ENCODE results near the gene KL.

Gene KL

GRCh38 chr13:33087790-33088189 lies 71.6 kb downstream of the KL start:
- Histone ChIP-seq H3K9me3 (ENCODE audit: control extremely low read depth in 1 of 5, control insufficient read depth in 4 of 5, insufficient read depth in 2 of 5, low read depth in 1 of 5, low read length in 4 of 5) (peaks cover 0 to 2% (median 0%) of the 10 kb centered on the region in 5 experiments), H3K27ac (ENCODE audit: insufficient read depth in 1 of 2, low read depth in 1 of 2, low read length in 2 of 2, poor library complexity in 1 of 2, severe bottlenecking in 2 of 2) (no peak overlapping the region), H3K4me1 (ENCODE audit: control extremely low read depth in 1 of 4, control insufficient read depth in 4 of 4, insufficient read depth in 4 of 4, low read length in 3 of 4) (no peaks in the 10 kb centered on the region), H3K4me3 (ENCODE audit: control insufficient read depth in 1 of 7, extremely low read depth in 1 of 7, insufficient read depth in 4 of 7, low read depth in 2 of 7, low read length in 6 of 7) (no peak overlapping the region), H3K27me3 (replicated peaks in 2 of 5; ENCODE audit: control insufficient read depth in 4 of 5, insufficient read depth in 5 of 5, low read length in 4 of 5) (peaks cover 0 to 2% (median 0%) of the 10 kb centered on the region in 5 experiments), H3K36me3 (ENCODE audit: control insufficient read depth in 4 of 4, insufficient read depth in 4 of 4, low read length in 3 of 4) (no peaks in the 10 kb centered on the region)
- ChIA-PET POLR2A (interaction anchor here (0.6 kb wide), 1 partner anchor 1294 kb away, joined by 3 read pairs; no protein-coding TSS in a partner anchor), CTCF (no interaction called here)
- no peak for DNase-seq
- WGBS (ENCODE audit: insufficient coverage), result no CpG with 5 or more reads among the region's 3 CpGs

- peaks cover 0 to 2% (median 0%) of the 10 kb centered on the region in 5 experiments for H3K9me3 ChIP-seq (ENCODE audit: control extremely low read depth in 1 of 5, control insufficient read depth in 4 of 5, insufficient read depth in 2 of 5, low read depth in 1 of 5, low read length in 4 of 5)
- CTCF ChIA-PET, result no interaction called here
- no peaks in the 10 kb centered on the region for H3K4me1 ChIP-seq (ENCODE audit: control extremely low read depth in 1 of 4, control insufficient read depth in 4 of 4, insufficient read depth in 4 of 4, low read length in 3 of 4)
- no peak overlapping the region for H3K4me3 ChIP-seq (ENCODE audit: control insufficient read depth in 1 of 7, extremely low read depth in 1 of 7, insufficient read depth in 4 of 7, low read depth in 2 of 7, low read length in 6 of 7)
- no peak overlapping the region for H3K27ac ChIP-seq (ENCODE audit: insufficient read depth in 1 of 2, low read depth in 1 of 2, low read length in 2 of 2, poor library complexity in 1 of 2, severe bottlenecking in 2 of 2)
- H3K27me3 ChIP-seq (replicated peaks in 2 of 5; ENCODE audit: control insufficient read depth in 4 of 5, insufficient read depth in 5 of 5, low read length in 4 of 5), result peaks cover 0 to 2% (median 0%) of the 10 kb centered on the region in 5 experiments
- DNase-seq, result no peak
- 100% methylated on average over 3 of the region's 3 CpGs for WGBS (ENCODE audit: insufficient coverage)
- no peaks in the 10 kb centered on the region for H3K36me3 ChIP-seq (ENCODE audit: control insufficient read depth in 4 of 4, insufficient read depth in 4 of 4, low read length in 3 of 4)
- POLR2A ChIA-PET, result no interaction called here
Observed at GRCh38 chr13:33089311-33089710, 73.1 kb downstream of the KL start.

GRCh38 chr13:33090755-33091414 lies 74.7 kb downstream of the KL start:
- ChIA-PET CTCF (no interaction called here), POLR2A (no interaction called here)
- peaks cover 0 to 2% (median 0%) of the 10 kb centered on the region in 5 experiments for H3K27me3 ChIP-seq (replicated peaks in 2 of 5; ENCODE audit: control insufficient read depth in 4 of 5, insufficient read depth in 5 of 5, low read length in 4 of 5)
- no peaks in the 10 kb centered on the region for H3K4me1 ChIP-seq (ENCODE audit: control extremely low read depth in 1 of 4, control insufficient read depth in 4 of 4, insufficient read depth in 4 of 4, low read length in 3 of 4)
- H3K27ac ChIP-seq (ENCODE audit: insufficient read depth in 1 of 2, low read depth in 1 of 2, low read length in 2 of 2, poor library complexity in 1 of 2, severe bottlenecking in 2 of 2), result no peak overlapping the region
- WGBS (ENCODE audit: insufficient coverage), result 100% methylated on average over 1 of the region's 4 CpGs
- no peak for DNase-seq
- no peak overlapping the region for H3K4me3 ChIP-seq (ENCODE audit: control insufficient read depth in 1 of 7, extremely low read depth in 1 of 7, insufficient read depth in 4 of 7, low read depth in 2 of 7, low read length in 6 of 7)
- H3K9me3 ChIP-seq (ENCODE audit: control extremely low read depth in 1 of 5, control insufficient read depth in 4 of 5, insufficient read depth in 2 of 5, low read depth in 1 of 5, low read length in 4 of 5), result peaks cover 0 to 2% (median 0%) of the 10 kb centered on the region in 5 experiments
- H3K36me3 ChIP-seq (ENCODE audit: control insufficient read depth in 4 of 4, insufficient read depth in 4 of 4, low read length in 3 of 4), result no peaks in the 10 kb centered on the region

- ChIA-PET CTCF (no interaction called here), POLR2A (no interaction called here)
- Histone ChIP-seq H3K9me3 (ENCODE audit: control extremely low read depth in 1 of 5, control insufficient read depth in 4 of 5, insufficient read depth in 2 of 5, low read depth in 1 of 5, low read length in 4 of 5) (peaks cover 0 to 2% (median 0%) of the 10 kb centered on the region in 5 experiments), H3K4me1 (ENCODE audit: control extremely low read depth in 1 of 4, control insufficient read depth in 4 of 4, insufficient read depth in 4 of 4, low read length in 3 of 4) (no peaks in the 10 kb centered on the region), H3K36me3 (ENCODE audit: control insufficient read depth in 4 of 4, insufficient read depth in 4 of 4, low read length in 3 of 4) (no peaks in the 10 kb centered on the region), H3K27ac (ENCODE audit: insufficient read depth in 1 of 2, low read depth in 1 of 2, low read length in 2 of 2, poor library complexity in 1 of 2, severe bottlenecking in 2 of 2) (no peak overlapping the region), H3K4me3 (ENCODE audit: control insufficient read depth in 1 of 7, extremely low read depth in 1 of 7, insufficient read depth in 4 of 7, low read depth in 2 of 7, low read length in 6 of 7) (no peak overlapping the region), H3K27me3 (replicated peaks in 2 of 5; ENCODE audit: control insufficient read depth in 4 of 5, insufficient read depth in 5 of 5, low read length in 4 of 5) (peaks cover 0 to 2% (median 0%) of the 10 kb centered on the region in 5 experiments)
- WGBS (ENCODE audit: insufficient coverage), result 100% methylated on average over 3 of the region's 5 CpGs
- DNase-seq, result no peak
Observed at GRCh38 chr13:33091415-33091774, 75.2 kb downstream of the KL start.

- POLR2A ChIA-PET, result no interaction called here
- no peak overlapping the region for H3K4me3 ChIP-seq (ENCODE audit: control insufficient read depth in 1 of 7, extremely low read depth in 1 of 7, insufficient read depth in 4 of 7, low read depth in 2 of 7, low read length in 6 of 7)
Observed at GRCh38 chr13:33092073-33092987, 76.1 kb downstream of the KL start.

GRCh38 chr13:33096886-33097605 lies 80.8 kb downstream of the KL start:
- no peaks in the 10 kb centered on the region for H3K27me3 ChIP-seq (replicated peaks in 2 of 5; ENCODE audit: control insufficient read depth in 4 of 5, insufficient read depth in 5 of 5, low read length in 4 of 5)
- H3K9me3 ChIP-seq (ENCODE audit: control extremely low read depth in 1 of 5, control insufficient read depth in 4 of 5, insufficient read depth in 2 of 5, low read depth in 1 of 5, low read length in 4 of 5), result peaks cover 1 to 16% (median 4%) of the 10 kb centered on the region in 5 experiments
- POLR2A ChIA-PET, result no interaction called here
- H3K27ac ChIP-seq (ENCODE audit: insufficient read depth in 1 of 2, low read depth in 1 of 2, low read length in 2 of 2, poor library complexity in 1 of 2, severe bottlenecking in 2 of 2), result no peak overlapping the region
- no peak overlapping the region for H3K4me3 ChIP-seq (ENCODE audit: control insufficient read depth in 1 of 7, extremely low read depth in 1 of 7, insufficient read depth in 4 of 7, low read depth in 2 of 7, low read length in 6 of 7)
- CTCF ChIA-PET, result no interaction called here
- no CpG with 5 or more reads among the region's 2 CpGs for WGBS (ENCODE audit: insufficient coverage)
- DNase-seq, result no peak
- H3K4me1 ChIP-seq (ENCODE audit: control extremely low read depth in 1 of 4, control insufficient read depth in 4 of 4, insufficient read depth in 4 of 4, low read length in 3 of 4), result no peaks in the 10 kb centered on the region
- H3K36me3 ChIP-seq (ENCODE audit: control insufficient read depth in 4 of 4, insufficient read depth in 4 of 4, low read length in 3 of 4), result no peaks in the 10 kb centered on the region

More at GRCh38 chr13:33092073-33092987, 76.1 kb downstream of the KL start:
- no peak for DNase-seq
- Histone ChIP-seq H3K9me3 (ENCODE audit: control extremely low read depth in 1 of 5, control insufficient read depth in 4 of 5, insufficient read depth in 2 of 5, low read depth in 1 of 5, low read length in 4 of 5) (peaks cover 0 to 4% (median 0%) of the 10 kb centered on the region in 5 experiments), H3K27me3 (replicated peaks in 2 of 5; ENCODE audit: control insufficient read depth in 4 of 5, insufficient read depth in 5 of 5, low read length in 4 of 5) (peaks cover 0 to 2% (median 0%) of the 10 kb centered on the region in 5 experiments), H3K4me1 (ENCODE audit: control extremely low read depth in 1 of 4, control insufficient read depth in 4 of 4, insufficient read depth in 4 of 4, low read length in 3 of 4) (no peaks in the 10 kb centered on the region), H3K27ac (ENCODE audit: insufficient read depth in 1 of 2, low read depth in 1 of 2, low read length in 2 of 2, poor library complexity in 1 of 2, severe bottlenecking in 2 of 2) (no peak overlapping the region), H3K36me3 (ENCODE audit: control insufficient read depth in 4 of 4, insufficient read depth in 4 of 4, low read length in 3 of 4) (no peaks in the 10 kb centered on the region)
- CTCF ChIA-PET, result no interaction called here
- WGBS (ENCODE audit: insufficient coverage), result 93% methylated on average over 7 of the region's 11 CpGs

All from common myeloid progenitor, CD34-positive (primary cell).